ENCODE results near the gene HIVEP1. TPM values are rescaled to one million over a fixed set of nuclear protein-coding genes. Genes with fewer than 3 reads are reported as not detected.

HIVEP1 gene
- total and polyA plus RNA-seq, 3 donors from 2014 or later = 15.5 to 53.3 (median 44.1) TPM

DNA sequence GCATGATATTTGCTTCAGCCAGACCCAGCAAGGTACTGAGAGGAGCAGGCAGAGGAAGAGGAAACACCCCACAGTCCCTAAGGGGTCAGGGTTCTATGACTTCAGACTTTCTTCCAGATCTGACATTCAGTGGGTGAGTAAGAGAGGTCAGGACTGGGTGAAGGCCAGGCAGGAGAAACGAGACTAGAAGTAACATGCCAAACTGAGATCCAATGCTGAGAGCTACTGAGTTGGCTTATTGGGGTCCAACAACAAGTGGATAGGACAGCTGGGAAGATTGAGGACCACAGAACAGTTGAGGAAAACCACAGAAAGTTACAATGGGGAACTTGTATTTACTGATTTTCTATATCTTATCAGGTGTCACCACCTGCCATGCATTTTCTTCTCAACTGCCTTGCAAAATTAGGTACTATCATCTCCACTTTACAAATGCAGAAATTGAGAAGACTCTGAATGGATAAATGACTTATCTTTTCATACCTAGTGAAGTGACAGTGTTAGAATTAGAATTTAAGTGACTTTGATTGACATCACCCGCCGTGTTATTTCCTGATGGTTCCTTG lies 43.8 kb upstream of the HIVEP1 start:
- DNase-seq = no peak
- peaks cover 4% of the 10 kb centered on the region for H3K4me1 ChIP-seq
- intact Hi-C loops (cut with DNase I; ENCODE audit: low total_unique reads) = no loop called here
- WGBS, 2 donors = 69 to 73% methylated on average over 3 of the region's 3 CpGs
- no peak overlapping the region for H3K27ac ChIP-seq
- H3K27me3 ChIP-seq = no peaks in the 10 kb centered on the region
- H3K36me3 ChIP-seq (ENCODE audit: low read depth, missing control alignments) = no peaks in the 10 kb centered on the region
- TF ChIP-seq POLR2A (IDR thresholded peaks at IDR 0.05) = no peak
- TF ChIP-seq, protein P1, sequence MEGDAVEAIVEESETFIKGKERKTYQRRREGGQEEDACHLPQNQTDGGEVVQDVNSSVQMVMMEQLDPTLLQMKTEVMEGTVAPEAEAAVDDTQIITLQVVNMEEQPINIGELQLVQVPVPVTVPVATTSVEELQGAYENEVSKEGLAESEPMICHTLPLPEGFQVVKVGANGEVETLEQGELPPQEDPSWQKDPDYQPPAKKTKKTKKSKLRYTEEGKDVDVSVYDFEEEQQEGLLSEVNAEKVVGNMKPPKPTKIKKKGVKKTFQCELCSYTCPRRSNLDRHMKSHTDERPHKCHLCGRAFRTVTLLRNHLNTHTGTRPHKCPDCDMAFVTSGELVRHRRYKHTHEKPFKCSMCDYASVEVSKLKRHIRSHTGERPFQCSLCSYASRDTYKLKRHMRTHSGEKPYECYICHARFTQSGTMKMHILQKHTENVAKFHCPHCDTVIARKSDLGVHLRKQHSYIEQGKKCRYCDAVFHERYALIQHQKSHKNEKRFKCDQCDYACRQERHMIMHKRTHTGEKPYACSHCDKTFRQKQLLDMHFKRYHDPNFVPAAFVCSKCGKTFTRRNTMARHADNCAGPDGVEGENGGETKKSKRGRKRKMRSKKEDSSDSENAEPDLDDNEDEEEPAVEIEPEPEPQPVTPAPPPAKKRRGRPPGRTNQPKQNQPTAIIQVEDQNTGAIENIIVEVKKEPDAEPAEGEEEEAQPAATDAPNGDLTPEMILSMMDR (IDR thresholded peaks at IDR 0.05) = no peak
- H3K9me3 ChIP-seq = no peaks in the 10 kb centered on the region
- no peak overlapping the region for H3K4me3 ChIP-seq

- H3K36me3 ChIP-seq (ENCODE audit: low read depth, missing control alignments) = no peaks in the 10 kb centered on the region
- no peaks in the 10 kb centered on the region for H3K27me3 ChIP-seq
- H3K9me3 ChIP-seq = no peaks in the 10 kb centered on the region
- TF ChIP-seq, protein P1 (IDR thresholded peaks at IDR 0.05) = no peak
- no peak for TF ChIP-seq POLR2A (IDR thresholded peaks at IDR 0.05)
- no peak for DNase-seq
- H3K4me3 ChIP-seq = no peak overlapping the region
- WGBS, 2 donors = 25 to 27% methylated on average over 2 of the region's 2 CpGs
- H3K4me1 ChIP-seq = peaks cover 4% of the 10 kb centered on the region
- H3K27ac ChIP-seq = no peak overlapping the region
- intact Hi-C loops (cut with DNase I; ENCODE audit: low total_unique reads) = no loop called here
Measured at GRCh38 chr6:11969092-11969491, 43.0 kb upstream of the HIVEP1 start.

DNA sequence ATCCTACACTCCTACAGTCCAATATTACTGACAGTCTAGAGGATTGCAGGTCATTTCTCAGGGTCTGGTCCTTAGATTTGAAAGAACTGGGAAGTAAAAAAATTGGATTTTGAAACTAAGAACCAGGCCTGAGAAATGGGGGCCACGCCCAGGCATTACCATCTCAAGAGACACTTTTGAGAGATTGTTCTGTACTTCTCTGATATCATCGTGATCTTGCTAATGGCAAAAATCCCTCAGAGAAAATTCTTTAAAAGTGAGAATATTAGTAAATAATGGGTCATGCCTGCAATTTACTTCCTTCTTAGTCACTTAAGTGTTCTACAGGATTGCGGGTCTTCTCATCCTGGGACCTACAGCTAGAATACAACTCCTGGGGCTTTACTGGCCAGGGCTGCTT lies 42.0 kb upstream of the HIVEP1 start:
- no peak for TF ChIP-seq POLR2A (IDR thresholded peaks at IDR 0.05)
- TF ChIP-seq, protein P1 (IDR thresholded peaks at IDR 0.05) = no peak
- Histone ChIP-seq H3K27me3 (no peaks in the 10 kb centered on the region), H3K4me1 (peaks cover 4% of the 10 kb centered on the region), H3K36me3 (ENCODE audit: low read depth, missing control alignments) (no peaks in the 10 kb centered on the region), H3K27ac (no peak overlapping the region), H3K4me3 (no peak overlapping the region), H3K9me3 (no peaks in the 10 kb centered on the region)
- no peak for DNase-seq
- WGBS, 2 donors = 88 to 93% methylated on average over 3 of the region's 3 CpGs
- intact Hi-C loops (cut with DNase I; ENCODE audit: low total_unique reads) = no loop called here

GRCh38 chr6:11971154-11971553 lies 41.0 kb upstream of the HIVEP1 start:
- no peak overlapping the region for H3K27ac ChIP-seq
- intact Hi-C loops (cut with DNase I; ENCODE audit: low total_unique reads) = no loop called here
- WGBS, 2 donors = 79 to 93% methylated on average over 2 of the region's 2 CpGs
- TF ChIP-seq POLR2A (IDR thresholded peaks at IDR 0.05) = no peak
- TF ChIP-seq, protein P1 (IDR thresholded peaks at IDR 0.05) = no peak
- H3K9me3 ChIP-seq = no peaks in the 10 kb centered on the region
- H3K4me3 ChIP-seq = no peak overlapping the region
- H3K27me3 ChIP-seq = no peaks in the 10 kb centered on the region
- peaks cover 4% of the 10 kb centered on the region for H3K4me1 ChIP-seq
- no peaks in the 10 kb centered on the region for H3K36me3 ChIP-seq (ENCODE audit: low read depth, missing control alignments)
- no peak for DNase-seq

- Histone ChIP-seq H3K4me3 (no peak overlapping the region), H3K27me3 (no peaks in the 10 kb centered on the region), H3K27ac (no peak overlapping the region), H3K36me3 (ENCODE audit: low read depth, missing control alignments) (no peaks in the 10 kb centered on the region), H3K4me1 (peaks cover 4% of the 10 kb centered on the region), H3K9me3 (no peaks in the 10 kb centered on the region)
- DNase-seq = no peak
- TF ChIP-seq POLR2A (IDR thresholded peaks at IDR 0.05) = no peak
- TF ChIP-seq, protein P1 (IDR thresholded peaks at IDR 0.05) = no peak
- intact Hi-C loops (cut with DNase I; ENCODE audit: low total_unique reads) = no loop called here
- WGBS, 2 donors = 89 to 93% methylated on average over 8 of the region's 8 CpGs
Measured at GRCh38 chr6:11972270-11972669, 39.8 kb upstream of the HIVEP1 start.

All from testis (tissue), 3 donors.